Psoas muscle (tissue), 8 donors: ENCODE measurements around the gene KCNJ15. TPM values are rescaled to one million over a fixed set of nuclear protein-coding genes. Genes with fewer than 3 reads are reported as not detected.

ENCODE experiments used
- ATAC-seq, 4 donors: fragments of 200-7000 bp; cut with Tn5 transposase; one replicate each; pipeline ENCODE4 v1.9.1; 2020; ENCODE audit warnings: moderate library complexity in 3 of 4, mild to moderate bottlenecking in 2 of 4
- DNase-seq, 2 donors: peaks; one replicate each; pipeline ENCODE4 v3.0.0-alpha.2; 2020
- H3K27ac ChIP-seq: fragments of 200-600 bp; one replicate; pipeline ENCODE4 v1.8.0; 2022
- H3K27me3 ChIP-seq, 3 donors: fragments of 200-600 bp in 1 of 3; one replicate each; pipeline versions ENCODE4 v1.6.1 to v1.8.0; 2013 to 2022; ENCODE audit warnings: low read length in 2 of 3, mild to moderate bottlenecking in 2 of 3, moderate library complexity in 1 of 3; ENCODE audit not compliant: insufficient read depth in 3 of 3
- H3K36me3 ChIP-seq, 2 donors: fragments of 200-600 bp in 1 of 2; one replicate each; pipeline versions ENCODE4 v1.6.1 to v1.8.0; 2013 to 2022; ENCODE audit warnings: low read depth in 1 of 2, mild to moderate bottlenecking in 1 of 2, moderate library complexity in 1 of 2; ENCODE audit not compliant: insufficient read depth in 1 of 2
- H3K4me1 ChIP-seq: fragments of 200-600 bp; one replicate; pipeline ENCODE4 v1.8.0; 2022
- H3K4me3 ChIP-seq: fragments of 200-600 bp; one replicate; pipeline ENCODE4 v1.8.0; 2022; ENCODE audit warnings: mild to moderate bottlenecking
- H3K9me3 ChIP-seq: fragments of 200-600 bp; one replicate; pipeline ENCODE4 v1.8.0; 2022
- CTCF ChIP-seq: fragments of 200-600 bp; IDR thresholded peaks from one replicate; pipeline ENCODE4 v1.8.0; 2022; ENCODE audit warnings: antibody characterized with exemption
- WGBS, 3 donors: extraction: QIAGEN DNeasy Blood & Tissue Kit; methylation state at CpG; one replicate each; pipeline versions ENCODE4 v1.1.6 to v1.1.7; 2013; 5-methylcytosine and 5-hydroxymethylcytosine counted together
- intact Hi-C, 2 donors: fragments of 100-400 bp; cut with DNase I; formaldehyde crosslinking; loops; one replicate each; pipeline versions ENCODE4 v1.11.0 to v1.14.2; 2022
- polyA plus RNA-seq, 3 donors: library from polyadenylated mRNA; stranded (reverse); fragments of 200-250 nt; gene quantifications; one replicate each; pipeline ENCODE4 v1.2.3, GENCODE V29; 2013
- total RNA-seq, 4 donors: library from RNA; stranded (reverse); fragmentation: NEBNext Ultra II Directional in 2 of 4; extraction: Animal tissue kit (Norgen Biotek cat#: 25700) in 2 of 4; gene quantifications; one replicate each; pipeline versions ENCODE4 v1.2.1 to v1.2.4, GENCODE V29; 2021 to 2023
- donor health status: healthy with polysubstance abuse.
- donor health status: DM: no; HTN: no; CAD: no; lungs with moderate emphysema.
- donor health status: Bipolar disorder and iron deficiency.
- donor health status: healthy.
- donor health status: DM: yes; HTN: yes; CAD: no.
- donor health status: DM: no; HTN: no; CAD: no.
- donor health status: DM: no; HTN: no; CAD: no.
- donor health status: DM: yes; HTN: yes; CAD: no.

Gene KCNJ15
- total and polyA plus RNA-seq, 7 donors: 0.04 to 1.0 (median 0.16) TPM

GRCh38 chr21:38219049-38219628 lies 37.7 kb upstream of the KCNJ15 start:
- peaks cover 5% of the 10 kb centered on the region for H3K9me3 ChIP-seq
- 2 to 5% (median 4%) methylated on average over 7 of the region's 7 CpGs for WGBS, 3 donors
- H3K27me3 ChIP-seq: peaks cover 0 to 2% (median 1%) of the 10 kb centered on the region in 3 donors
- peak; percentile 91 for TF ChIP-seq CTCF
- intact Hi-C loops: loop anchor here in 1 of 2 donors (1.0 kb wide), 1 partner anchor 133 kb away; no protein-coding TSS in a partner anchor
- ATAC-seq (peak in 3 of 4 donors; percentile 54 to 69 (median 67)), DNase-seq (peak in 1 of 2 donors; percentile 38)
- H3K4me3 ChIP-seq: no peak overlapping the region
- no peaks in the 10 kb centered on the region for H3K36me3 ChIP-seq
- no peak overlapping the region for H3K27ac ChIP-seq
- H3K4me1 ChIP-seq: no peaks in the 10 kb centered on the region

GRCh38 chr21:38220270-38220737 lies 36.5 kb upstream of the KCNJ15 start:
- DNase-seq: no peak
- TF ChIP-seq CTCF: no peak
- H3K4me1 ChIP-seq: no peaks in the 10 kb centered on the region
- H3K27ac ChIP-seq: no peak overlapping the region
- 57 to 71% (median 70%) methylated on average over 5 of the region's 5 CpGs for WGBS, 3 donors
- no peak overlapping the region for H3K4me3 ChIP-seq
- intact Hi-C loops: loop anchor here in 1 of 2 donors (5.0 kb wide), 1 partner anchor 132 kb away; no protein-coding TSS in a partner anchor
- no peaks in the 10 kb centered on the region for H3K36me3 ChIP-seq
- peaks cover 0 to 2% (median 2%) of the 10 kb centered on the region in 3 donors for H3K27me3 ChIP-seq
- no peak for ATAC-seq
- peaks cover 5% of the 10 kb centered on the region for H3K9me3 ChIP-seq

GRCh38 chr21:38221594-38221993 lies 35.2 kb upstream of the KCNJ15 start:
- no peaks in the 10 kb centered on the region for H3K4me1 ChIP-seq
- H3K36me3 ChIP-seq: no peaks in the 10 kb centered on the region
- no peak overlapping the region for H3K27ac ChIP-seq
- WGBS, 3 donors: 45 to 92% (median 59%) methylated on average over 1 of the region's 1 CpG
- H3K27me3 ChIP-seq: peaks cover 0 to 2% (median 2%) of the 10 kb centered on the region in 3 donors
- peaks cover 5% of the 10 kb centered on the region for H3K9me3 ChIP-seq
- H3K4me3 ChIP-seq: no peak overlapping the region
- TF ChIP-seq CTCF: no peak
- ATAC-seq: no peak
- DNase-seq: no peak
- intact Hi-C loops: loop anchor here in 1 of 2 donors (5.0 kb wide), 1 partner anchor 131 kb away; no protein-coding TSS in a partner anchor

GRCh38 chr21:38223893-38224540 lies 32.8 kb upstream of the KCNJ15 start:
- peaks cover 9% of the 10 kb centered on the region for H3K9me3 ChIP-seq
- 92 to 95% (median 94%) methylated on average over 6 of the region's 6 CpGs for WGBS, 3 donors
- H3K4me3 ChIP-seq: no peak overlapping the region
- ATAC-seq: no peak
- no peaks in the 10 kb centered on the region for H3K4me1 ChIP-seq
- no peak for DNase-seq
- H3K36me3 ChIP-seq: no peaks in the 10 kb centered on the region
- H3K27me3 ChIP-seq: peaks cover 0 to 4% (median 2%) of the 10 kb centered on the region in 3 donors
- intact Hi-C loops: loop anchor here in 1 of 2 donors (5.0 kb wide), 1 partner anchor 128 kb away; no protein-coding TSS in a partner anchor
- no peak for TF ChIP-seq CTCF
- no peak overlapping the region for H3K27ac ChIP-seq
